Erythroblast (primary cell): ENCODE results near the gene SLC6A13.

Experiments
- GATA1 ChIP-seq: IDR thresholded peaks from 2 replicates; pipeline ENCODE4 v1.6.1; 2011; ENCODE audit warnings: low read depth, mild to moderate bottlenecking, control low read depth, low read length, moderate library complexity
- POLR2A ChIP-seq: IDR thresholded peaks from 2 replicates; pipeline ENCODE4 v1.6.1; 2011; ENCODE audit warnings: mild to moderate bottlenecking, low read length

GRCh38 chr12:194276-194675 is 68.4 kb downstream of the SLC6A13 start:
- TF ChIP-seq POLR2A = no peak
- TF ChIP-seq GATA1 = no peak
